AG04449 (cell line): ENCODE data around the gene SENP3.

Source experiments
- CTCF ChIA-PET: fragments of 350-600 bp; formaldehyde crosslinking; extraction: SDS; loops from one replicate; lab custom pipeline; 2021; ENCODE audit warnings: antibody characterized with exemption; lab: Yijun Ruan, JAX
- POLR2A ChIA-PET: fragments of 400-600, 350-600 bp; formaldehyde crosslinking; extraction: SDS; loops from one replicate; lab custom pipeline; 2020; ENCODE audit warnings: antibody characterized with exemption, inconsistent platforms; lab: Yijun Ruan, JAX
- DNase-seq: peaks from one replicate; pipeline ENCODE4 v3.0.0-alpha.2; 2010; ENCODE audit warnings: low read depth, low spot score
- H3K4me3 ChIP-seq: 2 replicates; pipeline ENCODE4 v1.5.1; 2011; ENCODE audit warnings: low read depth, mild to moderate bottlenecking, control low read depth, low read length
- TF ChIP-seq, protein P1 (sequence below): IDR thresholded peaks from one replicate; pipeline ENCODE4 v1.5.1; 2011; ENCODE audit warnings: mild to moderate bottlenecking, moderate library complexity, low read length, control low read depth, inconsistent platforms; ENCODE audit not compliant: insufficient read depth; ENCODE audit errors: missing control alignments

The SENP3 gene

GRCh38 chr17:7576432-7576937 lies 14.8 kb downstream of the SENP3 start:
- TF ChIP-seq, protein P1, sequence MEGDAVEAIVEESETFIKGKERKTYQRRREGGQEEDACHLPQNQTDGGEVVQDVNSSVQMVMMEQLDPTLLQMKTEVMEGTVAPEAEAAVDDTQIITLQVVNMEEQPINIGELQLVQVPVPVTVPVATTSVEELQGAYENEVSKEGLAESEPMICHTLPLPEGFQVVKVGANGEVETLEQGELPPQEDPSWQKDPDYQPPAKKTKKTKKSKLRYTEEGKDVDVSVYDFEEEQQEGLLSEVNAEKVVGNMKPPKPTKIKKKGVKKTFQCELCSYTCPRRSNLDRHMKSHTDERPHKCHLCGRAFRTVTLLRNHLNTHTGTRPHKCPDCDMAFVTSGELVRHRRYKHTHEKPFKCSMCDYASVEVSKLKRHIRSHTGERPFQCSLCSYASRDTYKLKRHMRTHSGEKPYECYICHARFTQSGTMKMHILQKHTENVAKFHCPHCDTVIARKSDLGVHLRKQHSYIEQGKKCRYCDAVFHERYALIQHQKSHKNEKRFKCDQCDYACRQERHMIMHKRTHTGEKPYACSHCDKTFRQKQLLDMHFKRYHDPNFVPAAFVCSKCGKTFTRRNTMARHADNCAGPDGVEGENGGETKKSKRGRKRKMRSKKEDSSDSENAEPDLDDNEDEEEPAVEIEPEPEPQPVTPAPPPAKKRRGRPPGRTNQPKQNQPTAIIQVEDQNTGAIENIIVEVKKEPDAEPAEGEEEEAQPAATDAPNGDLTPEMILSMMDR = no peak
- DNase-seq = no peak
- no peak overlapping the region for H3K4me3 ChIP-seq
- CTCF ChIA-PET = interaction anchor here (3.1 to 6.6 kb wide), 4 partner anchors 13 to 111 kb away, joined by 9 to 37 read pairs (median 26); partner anchors contain the start of genes SENP3, SOX15, TP53 and WRAP53
- POLR2A ChIA-PET = interaction anchor here (0.8 to 4.1 kb wide), 2 partner anchors 13 to 16 kb away, joined by 3 to 31 read pairs; partner anchors contain the start of gene SOX15

DNA sequence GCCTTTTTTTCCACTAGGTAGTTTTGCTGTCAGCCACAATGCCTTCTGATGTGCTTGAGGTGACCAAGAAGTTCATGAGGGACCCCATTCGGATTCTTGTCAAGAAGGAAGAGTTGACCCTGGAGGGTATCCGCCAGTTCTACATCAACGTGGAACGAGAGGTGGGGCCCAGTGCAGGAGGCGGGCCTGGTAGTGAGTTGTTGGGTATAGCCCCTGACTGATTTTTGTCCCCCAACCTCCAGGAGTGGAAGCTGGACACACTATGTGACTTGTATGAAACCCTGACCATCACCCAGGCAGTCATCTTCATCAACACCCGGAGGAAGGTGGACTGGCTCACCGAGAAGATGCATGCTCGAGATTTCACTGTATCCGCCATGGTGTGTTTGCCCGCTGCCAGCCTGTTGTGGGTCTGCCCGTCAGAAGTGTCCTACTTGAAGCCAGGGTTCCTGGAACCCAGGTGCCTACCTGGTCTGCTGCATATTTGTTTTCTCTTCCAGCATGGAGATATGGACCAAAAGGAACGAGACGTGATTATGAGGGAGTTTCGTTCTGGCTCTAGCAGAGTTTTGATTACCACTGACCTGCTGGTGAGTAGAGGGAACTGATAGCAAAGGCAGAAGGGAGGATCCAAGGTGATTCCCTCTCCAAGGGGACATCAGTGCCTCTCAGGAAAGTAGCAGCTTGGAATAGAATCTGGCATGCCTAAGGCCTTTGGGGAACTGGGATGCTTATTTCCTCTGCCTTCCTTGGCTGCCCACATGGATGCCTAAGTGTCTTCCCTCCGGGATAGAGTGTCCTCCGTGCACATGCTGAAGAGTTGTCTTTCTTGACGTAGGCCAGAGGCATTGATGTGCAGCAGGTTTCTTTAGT lies 15.8 kb downstream of the SENP3 start:
- TF ChIP-seq, protein P1 = no peak
- ChIA-PET POLR2A (interaction anchor here (4.1 kb wide), 1 partner anchor 11 kb away, joined by 31 read pairs; the partner anchor contains the start of gene SOX15), CTCF (interaction anchor here (3.9 to 6.6 kb wide), 2 partner anchors 12 to 17 kb away, joined by 34 to 37 read pairs; partner anchors contain the start of genes SENP3 and SOX15)
- no peak overlapping the region for H3K4me3 ChIP-seq
- no peak for DNase-seq

- peak within 1 kb of the TSS; percentile 18 for H3K4me3 ChIP-seq
- TF ChIP-seq, protein P1 = no peak
- DNase-seq = peak; percentile 59
- CTCF ChIA-PET = interaction anchor here (1.6 to 6.6 kb wide), 4 partner anchors 10 to 108 kb away, joined by 4 to 37 read pairs (median 8); partner anchors contain the start of genes SENP3, SOX15, TP53 and WRAP53
- POLR2A ChIA-PET = interaction anchor here (0.8 to 4.1 kb wide), 7 partner anchors 10 to 259 kb away, joined by 3 to 31 read pairs (median 4); partner anchors contain the start of genes FXR2, POLR2A, SENP3 and SOX15
These were observed 17.5 kb downstream of the SENP3 start, which contains the start of gene CD68 for GRCh38 chr17:7579001-7579833. Gene CD68 (plus strand): TSS chr17:7579638. CDS start chr17:7579678, 40 bp downstream.

DNA sequence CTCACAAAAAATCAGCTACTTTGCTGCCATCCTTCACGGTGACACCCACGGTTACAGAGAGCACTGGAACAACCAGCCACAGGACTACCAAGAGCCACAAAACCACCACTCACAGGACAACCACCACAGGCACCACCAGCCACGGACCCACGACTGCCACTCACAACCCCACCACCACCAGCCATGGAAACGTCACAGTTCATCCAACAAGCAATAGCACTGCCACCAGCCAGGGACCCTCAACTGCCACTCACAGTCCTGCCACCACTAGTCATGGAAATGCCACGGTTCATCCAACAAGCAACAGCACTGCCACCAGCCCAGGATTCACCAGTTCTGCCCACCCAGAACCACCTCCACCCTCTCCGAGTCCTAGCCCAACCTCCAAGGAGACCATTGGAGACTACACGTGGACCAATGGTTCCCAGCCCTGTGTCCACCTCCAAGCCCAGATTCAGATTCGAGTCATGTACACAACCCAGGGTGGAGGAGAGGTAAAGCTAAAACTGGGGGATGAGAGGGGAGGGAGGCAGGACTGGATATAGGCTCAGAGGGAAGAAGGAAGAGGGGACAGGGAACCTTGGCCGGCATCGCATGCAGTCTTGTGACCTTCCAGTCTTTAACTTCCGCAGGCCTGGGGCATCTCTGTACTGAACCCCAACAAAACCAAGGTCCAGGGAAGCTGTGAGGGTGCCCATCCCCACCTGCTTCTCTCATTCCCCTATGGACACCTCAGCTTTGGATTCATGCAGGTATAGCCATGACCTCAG lies 18.3 kb downstream of the SENP3 start:
- TF ChIP-seq, protein P1 = no peak
- H3K4me3 ChIP-seq = peak overlapping the region; percentile 18; the same call in 1 of the 2 replicates
- DNase-seq = no peak
- ChIA-PET CTCF (interaction anchor here (1.6 to 6.6 kb wide), 5 partner anchors 9 to 107 kb away, joined by 4 to 37 read pairs (median 6); partner anchors contain the start of genes SENP3, SOX15, TP53 and WRAP53), POLR2A (interaction anchor here (1.1 to 4.1 kb wide), 5 partner anchors 9 to 107 kb away, joined by 3 to 31 read pairs (median 7); partner anchors contain the start of genes POLR2A, SENP3, SOX15 and TP53)
